Measurements from ENCODE around the gene BCAT1. TPM values are rescaled to one million over a fixed set of nuclear protein-coding genes. Genes with fewer than 3 reads are reported as not detected.

BCAT1 gene
- total and polyA plus RNA-seq, 2 donors (not counting 3 experiments of a cell fraction or from before 2014, with no cell fraction given): 21.6 to 267 TPM

GRCh38 chr12:24989216-24989615 is 40.3 kb upstream of the BCAT1 start:
- POLR2A ChIA-PET: no interaction called here
- no peak overlapping the region for H3K27ac ChIP-seq (ENCODE audit: insufficient read depth, low read depth, low read length)
- no peak overlapping the region for H3K4me2 ChIP-seq (ENCODE audit: insufficient read depth, low read length)
- no peak overlapping the region for H3K9ac ChIP-seq (replicated peaks; ENCODE audit: extremely low read depth, insufficient read depth, low read length)
- H3K27me3 ChIP-seq (ENCODE audit: control insufficient read depth in 2 of 2, insufficient read depth in 2 of 2, low read length in 2 of 2): no peaks in the 10 kb centered on the region
- dilution Hi-C loops (cut with MboI; ENCODE audit: extremely low pct_ligation_motif_present, low sequenced_read_pairs): no loop called here
- no peaks in the 10 kb centered on the region for H4K20me1 ChIP-seq (replicated peaks; ENCODE audit: control insufficient read depth, extremely low read depth, insufficient read depth, low read length)
- intact Hi-C loops (cut with micrococcal nuclease): no loop called here
- H3K79me2 ChIP-seq (ENCODE audit: control insufficient read depth, insufficient read depth, low read length): no peaks in the 10 kb centered on the region
- H3K36me3 ChIP-seq (ENCODE audit: control insufficient read depth in 2 of 2, extremely low read depth in 1 of 2, insufficient read depth in 2 of 2, low read length in 2 of 2): no peaks in the 10 kb centered on the region
- DNase-seq (ENCODE audit: low read depth, low spot score): no peak
- no peak overlapping the region for H2AFZ ChIP-seq (ENCODE audit: low read depth, low read length)
- BruUV-seq (replicated peaks): no TSS peak
- CTCF ChIA-PET: interaction anchor here (1.0 kb wide), 1 partner anchor 166 kb away, joined by 4 read pairs; no protein-coding TSS in a partner anchor
- H3K9me3 ChIP-seq (replicated peaks; ENCODE audit: control insufficient read depth, insufficient read depth, low read length): no peaks in the 10 kb centered on the region
- no peak for FAIRE-seq
- no peaks in the 10 kb centered on the region for H3K4me1 ChIP-seq (ENCODE audit: control insufficient read depth, extremely low read depth, insufficient read depth, low read length)
- no peaks in the 10 kb centered on the region for H3K9me1 ChIP-seq (replicated peaks; ENCODE audit: control insufficient read depth, extremely low read depth, insufficient read depth, low read length)
- no peak overlapping the region for H3K4me3 ChIP-seq (replicated peaks in 1 of 3; ENCODE audit: insufficient read depth in 1 of 3, low read depth in 1 of 3, low read length in 3 of 3)
- TF ChIP-seq GATA2 (IDR thresholded peaks at IDR 0.05; ENCODE audit: insufficient read depth, insufficient read length, low read depth, low read length) (no peak), FOS (IDR thresholded peaks at IDR 0.05; ENCODE audit: borderline replicate concordance, insufficient read depth, low read length) (no peak), JUN (IDR thresholded peaks at IDR 0.05; ENCODE audit: borderline replicate concordance, insufficient read depth, insufficient read length, low read depth) (no peak), POLR2A (IDR thresholded peaks at IDR 0.05; ENCODE audit: low read depth, low read length) (no peak), MYC (IDR thresholded peaks at IDR 0.05; ENCODE audit: low read depth, low read length) (no peak), CTCF (IDR thresholded peaks at IDR 0.05; ENCODE audit: extremely low read depth in 1 of 2, insufficient read depth in 1 of 2, low read depth in 1 of 2, low read length in 2 of 2) (no peak), EZH2 (IDR thresholded peaks at IDR 0.05; ENCODE audit: borderline replicate concordance, low read depth, low read length, severe bottlenecking) (no peak), MAX (IDR thresholded peaks at IDR 0.05; ENCODE audit: insufficient read depth, insufficient read length) (no peak)
